CD8-positive, alpha-beta memory T cell (primary cell): ENCODE results near the gene AP3D1. TPM values are rescaled to one million over a fixed set of nuclear protein-coding genes. Genes with fewer than 3 reads are reported as not detected.

Source experiments
- CTCF ChIA-PET: fragments of 350-600 bp; sonication (Branson Sonifier 250); formaldehyde crosslinking; loops from one replicate; lab custom pipeline; 2021; ENCODE audit warnings: antibody characterized with exemption; lab: Charles Lee
- POLR2A ChIA-PET: fragments of 350-600 bp; sonication (Branson Sonifier 250); formaldehyde crosslinking; loops from one replicate; lab custom pipeline; 2021; ENCODE audit warnings: antibody characterized with exemption; lab: Charles Lee
- DNase-seq, 5 donors: peaks; one replicate each; pipeline versions ENCODE4 v3.0.0 to v3.0.0-alpha.2; 2020 to 2022; ENCODE audit warnings: mixed read lengths in 1 of 5
- H3K27ac ChIP-seq: one replicate; pipeline ENCODE4 v1.7.0; 2013; ENCODE audit warnings: low read depth, mild to moderate bottlenecking, low read length, moderate library complexity
- H3K27me3 ChIP-seq: 2 replicates; pipeline ENCODE4 v1.7.0; 2013; ENCODE audit warnings: low read length, mild to moderate bottlenecking; ENCODE audit not compliant: insufficient read depth, poor library complexity, severe bottlenecking
- H3K36me3 ChIP-seq: 2 replicates; pipeline ENCODE4 v1.7.0; 2013; ENCODE audit warnings: mild to moderate bottlenecking, low read length, moderate library complexity; ENCODE audit not compliant: insufficient read depth
- H3K4me1 ChIP-seq: 2 replicates; pipeline ENCODE4 v1.7.0; 2013; ENCODE audit warnings: mild to moderate bottlenecking, low read length, moderate library complexity; ENCODE audit not compliant: insufficient read depth
- H3K4me3 ChIP-seq: 2 replicates; pipeline ENCODE4 v1.7.0; 2013; ENCODE audit warnings: mild to moderate bottlenecking, low read length
- H3K9me3 ChIP-seq: 2 replicates; pipeline ENCODE4 v1.7.0; 2013; ENCODE audit warnings: mild to moderate bottlenecking, low read length
- H3K27ac Mint-ChIP-seq, 8 donors: one replicate each; pipeline ENCODE4 v1.8.0; 2020 to 2021; ENCODE audit warnings: mixed read lengths in 8 of 8, mild to moderate bottlenecking in 6 of 8, inconsistent platforms in 3 of 8, moderate library complexity in 3 of 8
- H3K27me3 Mint-ChIP-seq, 2 donors: one replicate each; pipeline ENCODE4 v1.8.0; 2020 to 2021; ENCODE audit warnings: mixed read lengths in 2 of 2, mild to moderate bottlenecking in 1 of 2, moderate library complexity in 1 of 2
- H3K36me3 Mint-ChIP-seq, 3 donors: one replicate each; pipeline ENCODE4 v1.8.0; 2020 to 2021; ENCODE audit warnings: mixed read lengths in 3 of 3, inconsistent platforms in 1 of 3, mild to moderate bottlenecking in 1 of 3
- H3K4me1 Mint-ChIP-seq, 3 donors: one replicate each; pipeline ENCODE4 v1.8.0; 2020 to 2021; ENCODE audit warnings: mixed read lengths in 3 of 3, inconsistent platforms in 1 of 3, mild to moderate bottlenecking in 1 of 3
- H3K4me3 Mint-ChIP-seq, 7 donors: one replicate each; pipeline ENCODE4 v1.8.0; 2020 to 2021; ENCODE audit warnings: mixed read lengths in 7 of 7, mild to moderate bottlenecking in 6 of 7, moderate library complexity in 4 of 7, inconsistent platforms in 2 of 7
- H3K9me3 Mint-ChIP-seq, 5 donors: one replicate each; pipeline ENCODE4 v1.8.0; 2020 to 2022; ENCODE audit warnings: mixed read lengths in 5 of 5, mild to moderate bottlenecking in 3 of 5, moderate library complexity in 2 of 5, inconsistent platforms in 1 of 5
- polyA plus RNA-seq: library from polyadenylated mRNA; unstranded; fragments of 300-500 nt; fragmentation: Illumina TruSeq; gene quantifications from one replicate; pipeline ENCODE4 v1.2.3, GENCODE V29; 2021
- total RNA-seq, 2 experiments: library from RNA; stranded (reverse); gene quantifications; one replicate each; pipeline ENCODE4 v1.2.3, GENCODE V29; 2021

Gene AP3D1
- total and polyA plus RNA-seq, 3 experiments from 2014 or later, result 44.2 to 99.2 (median 96.5) TPM

DNA sequence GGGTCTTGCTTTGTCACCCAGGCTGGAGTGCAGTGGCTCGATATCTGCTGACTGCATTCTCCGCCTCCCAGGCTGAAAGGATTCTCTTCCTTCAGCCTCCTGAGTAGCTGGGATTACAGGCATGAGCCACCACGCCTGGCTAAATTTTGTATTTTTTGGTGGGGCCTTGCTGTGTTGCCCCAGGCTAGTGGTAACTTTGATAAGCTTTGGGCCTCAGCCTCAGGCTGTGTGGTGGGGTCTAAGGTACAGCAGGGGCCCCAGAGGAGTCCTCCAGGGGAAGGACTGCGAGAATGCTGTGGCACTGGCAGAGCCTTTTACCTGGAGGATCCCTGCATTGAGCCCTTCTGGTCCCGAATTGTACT is 19.6 kb upstream of the AP3D1 start:
- Histone ChIP-seq H3K36me3 (no peaks in the 10 kb centered on the region), H3K4me3 (no peak overlapping the region), H3K27ac (no peak overlapping the region), H3K27me3 (no peaks in the 10 kb centered on the region), H3K4me1 (peaks cover 35% of the 10 kb centered on the region), H3K9me3 (no peaks in the 10 kb centered on the region)
- ChIA-PET CTCF (interaction anchor here (1.3 kb wide), 1 partner anchor 10 kb away, joined by 4 read pairs; no protein-coding TSS in a partner anchor), POLR2A (no interaction called here)
- H3K36me3 Mint-ChIP-seq, result peaks cover 0 to 1% (median 0%) of the 10 kb centered on the region in 3 donors
- H3K27me3 Mint-ChIP-seq, result no peaks in the 10 kb centered on the region
- DNase-seq, result no peak
- H3K4me1 Mint-ChIP-seq, result peaks cover 37 to 67% (median 54%) of the 10 kb centered on the region in 3 donors
- H3K9me3 Mint-ChIP-seq, result no peaks in the 10 kb centered on the region
- peak overlapping the region in 6 of 8 donors; percentile 42 to 91 (median 75) for H3K27ac Mint-ChIP-seq
- peak overlapping the region in 2 of 7 donors; percentile 39 to 67 for H3K4me3 Mint-ChIP-seq

DNA sequence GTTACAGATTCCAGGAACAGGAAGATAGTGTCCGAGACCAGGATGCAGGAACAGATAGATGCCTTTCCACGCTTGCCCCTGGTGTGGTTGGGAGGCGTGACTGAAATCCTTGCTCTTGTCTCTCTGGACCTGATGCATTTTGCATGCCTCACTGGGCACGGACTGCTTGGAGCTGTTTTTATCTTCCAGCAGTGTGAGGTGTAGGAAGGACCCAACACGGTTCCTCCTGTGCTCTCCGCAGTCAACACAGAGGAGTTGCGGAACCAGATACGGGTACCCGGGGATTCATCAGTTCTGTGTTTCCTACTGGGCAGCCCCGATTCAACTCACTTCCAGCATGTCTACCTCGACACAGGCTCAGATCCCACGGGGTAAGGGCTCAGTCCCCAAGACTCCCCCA is 18.9 kb upstream of the AP3D1 start:
- no peak overlapping the region for H3K27ac ChIP-seq
- H3K4me3 Mint-ChIP-seq, result peak overlapping the region in 1 of 7 donors; percentile 45

DNA sequence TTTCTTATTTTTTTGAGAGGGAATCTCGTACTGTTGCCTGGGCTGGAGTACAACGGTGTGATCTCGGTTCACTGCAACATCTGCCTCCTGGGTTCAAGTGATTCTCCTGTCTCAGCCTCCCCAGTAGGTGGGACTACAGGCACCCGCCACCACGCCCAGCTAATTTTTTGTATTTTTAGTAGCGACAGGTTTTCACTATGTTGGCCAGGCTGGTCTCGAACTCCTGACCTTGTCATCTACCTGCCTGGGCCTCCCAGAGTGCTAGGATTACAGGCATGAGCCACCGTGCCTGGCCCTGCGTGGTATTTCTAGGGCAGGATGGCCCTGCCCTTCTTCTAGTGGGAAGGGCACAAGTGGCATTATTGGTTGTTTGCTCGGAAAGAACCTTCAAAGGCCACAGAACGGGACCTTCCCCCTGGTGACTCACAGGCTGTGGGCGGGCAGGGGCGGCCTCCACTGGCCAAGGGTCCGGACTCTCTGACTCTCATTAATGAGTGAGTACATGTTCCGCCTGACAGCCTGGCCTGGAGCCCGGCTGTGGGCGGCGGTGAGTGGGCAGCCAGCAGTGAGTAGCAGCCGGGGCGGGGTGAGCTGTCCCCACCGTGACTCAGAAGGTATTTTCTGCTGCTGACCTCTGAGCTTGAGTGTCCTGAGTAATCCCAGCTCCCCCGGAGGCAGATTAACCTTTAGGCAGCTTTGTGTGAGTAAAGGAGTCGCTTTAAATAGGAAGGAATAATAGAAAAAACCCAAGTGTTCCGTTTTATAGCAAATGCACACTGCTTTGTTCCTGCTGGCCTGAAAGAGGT is 17.5 kb upstream of the AP3D1 start:
- DNase-seq, result peak in 3 of 5 donors; percentile 14 to 63 (median 36)
- ChIA-PET CTCF (interaction anchor here (1.6 to 2.1 kb wide), 2 partner anchors 13 kb away, joined by 5 to 8 read pairs; no protein-coding TSS in a partner anchor), POLR2A (no interaction called here)
- Mint-ChIP-seq H3K27me3 (no peaks in the 10 kb centered on the region), H3K4me1 (peaks cover 42 to 67% (median 54%) of the 10 kb centered on the region in 3 donors), H3K27ac (peak overlapping the region in 6 of 8 donors; percentile 40 to 95 (median 74)), H3K36me3 (peaks cover 0 to 3% (median 0%) of the 10 kb centered on the region in 3 donors), H3K4me3 (peak overlapping the region in 5 of 7 donors; percentile 16 to 72 (median 61)), H3K9me3 (no peaks in the 10 kb centered on the region)
- H3K4me1 ChIP-seq, result peaks cover 35% of the 10 kb centered on the region
- no peaks in the 10 kb centered on the region for H3K27me3 ChIP-seq
- no peaks in the 10 kb centered on the region for H3K36me3 ChIP-seq
- peak overlapping the region; percentile 67 for H3K27ac ChIP-seq
- H3K4me3 ChIP-seq, result no peak overlapping the region
- H3K9me3 ChIP-seq, result no peaks in the 10 kb centered on the region

More for the DNA sequence above, 18.9 kb upstream of the AP3D1 start:
- H3K27me3 ChIP-seq, result no peaks in the 10 kb centered on the region
- no peak overlapping the region for H3K4me3 ChIP-seq
- Mint-ChIP-seq H3K27me3 (no peaks in the 10 kb centered on the region), H3K9me3 (no peaks in the 10 kb centered on the region), H3K4me1 (peaks cover 41 to 72% (median 59%) of the 10 kb centered on the region in 3 donors), H3K27ac (peak overlapping the region in 2 of 8 donors; percentile 35 to 91), H3K36me3 (peaks cover 0 to 5% (median 0%) of the 10 kb centered on the region in 3 donors)
- H3K36me3 ChIP-seq, result no peaks in the 10 kb centered on the region
- ChIA-PET POLR2A (no interaction called here), CTCF (interaction anchor here (0.7 to 1.6 kb wide), 2 partner anchors 14 to 65 kb away, joined by 3 to 8 read pairs; no protein-coding TSS in a partner anchor)
- no peaks in the 10 kb centered on the region for H3K9me3 ChIP-seq
- no peak for DNase-seq
- peaks cover 35% of the 10 kb centered on the region for H3K4me1 ChIP-seq

DNA sequence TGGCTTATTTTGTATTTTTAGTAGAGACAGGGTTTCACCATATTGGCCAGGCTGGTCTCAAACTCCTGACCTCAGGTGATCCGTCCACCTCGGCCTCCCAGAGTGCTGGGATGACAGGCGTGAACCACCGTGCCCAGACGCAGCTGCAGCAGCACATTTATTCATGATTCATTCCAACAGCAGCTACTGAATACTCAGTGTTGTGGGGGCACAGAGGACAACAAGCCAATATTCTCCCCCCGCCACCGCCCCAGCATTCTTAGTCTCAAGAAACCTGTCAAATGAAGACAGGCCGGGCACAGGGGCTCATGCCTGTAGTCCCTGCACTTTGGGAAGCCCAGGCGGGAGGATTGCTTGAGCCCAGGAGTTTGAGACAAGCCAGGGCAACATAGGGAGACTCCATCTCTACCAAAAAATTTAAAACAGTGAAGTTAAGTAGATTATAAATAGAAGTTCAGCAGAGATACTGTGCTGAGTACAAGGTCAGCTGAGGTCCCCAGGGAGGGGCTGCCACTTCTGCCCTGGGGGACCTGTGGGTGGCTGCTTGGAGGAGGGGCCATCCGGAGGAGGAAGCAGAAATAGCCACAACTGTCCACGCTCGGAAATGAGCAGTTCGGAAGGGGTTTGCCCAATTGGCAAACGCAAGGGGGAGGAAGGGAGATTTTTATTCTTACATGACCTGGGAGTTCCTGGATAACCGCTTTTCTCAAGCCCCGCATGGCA is 16.7 kb upstream of the AP3D1 start:
- Histone ChIP-seq H3K27ac (peak overlapping the region; percentile 67), H3K4me3 (no peak overlapping the region), H3K27me3 (no peaks in the 10 kb centered on the region), H3K9me3 (no peaks in the 10 kb centered on the region), H3K36me3 (no peaks in the 10 kb centered on the region), H3K4me1 (peaks cover 38% of the 10 kb centered on the region)
- peak overlapping the region in 6 of 7 donors; percentile 16 to 72 (median 50) for H3K4me3 Mint-ChIP-seq
- no peaks in the 10 kb centered on the region for H3K27me3 Mint-ChIP-seq
- ChIA-PET CTCF (interaction anchor here (2.1 kb wide), 1 partner anchor 12 kb away, joined by 5 read pairs; no protein-coding TSS in a partner anchor), POLR2A (interaction anchor here (0.6 kb wide), 1 partner anchor 74 kb away, joined by 3 read pairs; no protein-coding TSS in a partner anchor)
- H3K27ac Mint-ChIP-seq, result peak overlapping the region in 6 of 8 donors; percentile 40 to 90 (median 68)
- peaks cover 0 to 3% (median 0%) of the 10 kb centered on the region in 3 donors for H3K36me3 Mint-ChIP-seq
- DNase-seq, result peak in 1 of 5 donors; percentile 34
- no peaks in the 10 kb centered on the region for H3K9me3 Mint-ChIP-seq
- H3K4me1 Mint-ChIP-seq, result peaks cover 41 to 63% (median 51%) of the 10 kb centered on the region in 3 donors

DNA sequence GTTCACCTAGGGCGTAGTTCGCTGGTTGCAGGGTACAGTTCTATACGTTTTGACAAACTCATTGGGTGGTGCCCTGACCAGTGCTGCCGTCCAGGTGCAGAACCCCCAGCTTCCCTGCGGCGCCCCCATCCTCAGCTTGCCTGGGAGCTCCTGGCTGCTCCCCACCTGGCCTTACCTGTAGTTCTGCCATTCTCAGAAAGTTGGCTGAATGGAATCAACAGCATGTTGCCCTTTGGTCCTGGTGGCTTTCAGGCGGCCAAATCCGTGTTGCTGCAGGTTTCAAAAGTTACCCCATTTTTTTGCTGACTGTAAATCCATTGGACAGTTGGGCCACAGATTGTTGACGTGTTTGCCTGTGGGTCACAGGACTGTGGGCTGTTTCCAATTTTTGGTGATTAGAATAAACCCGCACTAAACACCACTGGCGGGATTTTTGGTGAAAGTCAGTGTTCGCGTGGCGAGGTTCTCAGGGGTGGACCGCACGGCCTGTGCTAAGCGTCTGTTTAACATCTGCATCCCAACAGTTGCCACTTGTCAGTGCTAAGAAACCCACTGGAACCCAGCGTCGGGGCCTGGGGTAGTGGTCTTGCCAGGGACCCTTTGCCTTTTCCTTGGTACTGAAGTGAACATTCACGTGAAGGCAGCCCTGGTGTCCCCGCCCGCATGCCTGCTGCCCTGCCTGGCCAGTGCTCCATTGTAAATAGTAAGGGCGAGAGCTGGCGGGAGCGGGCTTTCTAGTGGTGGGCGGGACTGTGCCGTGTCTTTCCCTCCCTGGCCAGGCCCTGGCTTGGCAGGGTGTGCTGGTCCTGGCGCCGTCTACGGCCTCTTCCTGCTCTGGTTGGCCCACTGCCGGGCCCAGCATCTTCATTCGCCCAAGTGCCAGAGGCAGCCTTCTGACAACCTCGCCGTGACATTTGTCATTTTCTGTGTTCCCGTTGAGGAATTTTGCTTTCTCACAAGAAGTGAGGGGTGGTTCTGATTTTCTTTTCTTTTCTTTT is 15.7 kb upstream of the AP3D1 start:
- no peaks in the 10 kb centered on the region for H3K9me3 Mint-ChIP-seq

DNA sequence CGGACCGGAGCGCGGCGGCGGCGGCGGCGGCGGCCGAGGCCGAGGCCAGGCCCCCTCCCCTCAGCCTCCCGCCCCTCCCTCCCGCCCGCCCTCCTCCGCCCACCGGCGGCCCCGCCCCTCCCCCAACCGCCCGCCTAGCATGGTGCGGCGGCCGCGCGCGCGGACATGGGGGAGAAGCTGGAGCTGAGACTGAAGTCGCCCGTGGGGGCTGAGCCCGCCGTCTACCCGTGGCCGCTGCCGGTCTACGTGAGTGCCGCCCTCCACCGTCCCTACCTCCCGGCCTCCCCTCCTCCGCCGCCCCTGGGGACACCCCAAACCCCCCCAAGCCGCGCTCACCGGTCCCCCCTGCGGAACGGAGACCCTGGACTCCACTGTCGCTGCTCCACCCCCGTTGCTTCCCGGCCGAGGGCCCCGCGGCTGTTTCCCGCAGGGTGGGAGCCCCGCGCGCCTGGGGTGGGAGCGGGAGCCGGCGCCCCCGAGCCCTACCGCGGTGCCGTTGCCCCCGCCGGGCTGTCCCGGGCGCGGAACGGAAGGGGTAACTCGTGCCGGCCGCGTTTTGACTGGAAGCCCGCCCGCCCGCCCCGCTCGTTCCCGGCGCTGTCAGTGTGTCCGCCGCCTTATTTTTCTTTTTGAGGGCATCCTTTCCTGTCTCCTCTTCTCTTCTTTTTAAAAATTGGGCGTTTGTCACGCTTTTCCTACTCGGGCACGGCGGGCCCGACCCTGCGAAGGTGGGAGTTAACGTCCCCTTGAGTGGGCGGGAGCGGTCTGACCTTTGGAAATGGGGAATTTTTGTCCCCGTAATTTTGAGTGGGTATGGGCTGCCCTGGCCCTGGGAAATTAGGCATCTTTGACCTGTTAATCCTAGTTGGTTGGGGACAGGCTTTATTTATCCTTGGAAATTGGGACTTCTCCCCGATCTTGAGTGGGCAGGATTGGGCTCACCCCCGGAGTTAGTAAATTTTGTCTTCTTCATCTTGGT is 12.9 kb upstream of the AP3D1 start:
- POLR2A ChIA-PET, result interaction anchor here (0.6 to 1.3 kb wide), 4 partner anchors 12 to 175 kb away, joined by 5 to 10 read pairs (median 7); partner anchors contain the start of gene AP3D1
- peak overlapping the region; percentile 85 to 98 (median 90) for H3K4me3 Mint-ChIP-seq
- Histone ChIP-seq H3K36me3 (no peaks in the 10 kb centered on the region), H3K27ac (peak overlapping the region; percentile 73), H3K9me3 (no peaks in the 10 kb centered on the region), H3K27me3 (no peaks in the 10 kb centered on the region), H3K4me3 (peak overlapping the region; percentile 51), H3K4me1 (peaks cover 23% of the 10 kb centered on the region)
- peaks cover 0 to 3% (median 0%) of the 10 kb centered on the region in 3 donors for H3K36me3 Mint-ChIP-seq
- CTCF ChIA-PET, result interaction anchor here (1.1 kb wide), 1 partner anchor 12 kb away, joined by 3 read pairs; the partner anchor contains the start of gene AP3D1
- H3K27me3 Mint-ChIP-seq, result no peaks in the 10 kb centered on the region
- peaks cover 29 to 35% (median 30%) of the 10 kb centered on the region in 3 donors for H3K4me1 Mint-ChIP-seq
- H3K27ac Mint-ChIP-seq, result peak overlapping the region; percentile 29 to 94 (median 90)
- H3K9me3 Mint-ChIP-seq, result no peaks in the 10 kb centered on the region
- no peak for DNase-seq

More for the DNA sequence above, 15.7 kb upstream of the AP3D1 start:
- no peak for DNase-seq
- ChIA-PET CTCF (interaction anchor here (2.1 kb wide), 1 partner anchor 11 kb away, joined by 5 read pairs; no protein-coding TSS in a partner anchor), POLR2A (interaction anchor here (0.6 kb wide), 1 partner anchor 75 kb away, joined by 3 read pairs; no protein-coding TSS in a partner anchor)
- Mint-ChIP-seq H3K4me1 (peaks cover 41 to 59% (median 51%) of the 10 kb centered on the region in 3 donors), H3K36me3 (peaks cover 0 to 3% (median 0%) of the 10 kb centered on the region in 3 donors), H3K27ac (peak overlapping the region in 4 of 8 donors; percentile 20 to 47 (median 44)), H3K4me3 (peak overlapping the region; percentile 5 to 70 (median 39)), H3K27me3 (no peaks in the 10 kb centered on the region)
- H3K4me3 ChIP-seq, result no peak overlapping the region
- H3K27ac ChIP-seq, result peak overlapping the region; percentile 67
- H3K9me3 ChIP-seq, result no peaks in the 10 kb centered on the region
- H3K27me3 ChIP-seq, result no peaks in the 10 kb centered on the region
- peaks cover 38% of the 10 kb centered on the region for H3K4me1 ChIP-seq
- no peaks in the 10 kb centered on the region for H3K36me3 ChIP-seq
